Measurements from ENCODE around the gene NES.

Gene NES

DNA sequence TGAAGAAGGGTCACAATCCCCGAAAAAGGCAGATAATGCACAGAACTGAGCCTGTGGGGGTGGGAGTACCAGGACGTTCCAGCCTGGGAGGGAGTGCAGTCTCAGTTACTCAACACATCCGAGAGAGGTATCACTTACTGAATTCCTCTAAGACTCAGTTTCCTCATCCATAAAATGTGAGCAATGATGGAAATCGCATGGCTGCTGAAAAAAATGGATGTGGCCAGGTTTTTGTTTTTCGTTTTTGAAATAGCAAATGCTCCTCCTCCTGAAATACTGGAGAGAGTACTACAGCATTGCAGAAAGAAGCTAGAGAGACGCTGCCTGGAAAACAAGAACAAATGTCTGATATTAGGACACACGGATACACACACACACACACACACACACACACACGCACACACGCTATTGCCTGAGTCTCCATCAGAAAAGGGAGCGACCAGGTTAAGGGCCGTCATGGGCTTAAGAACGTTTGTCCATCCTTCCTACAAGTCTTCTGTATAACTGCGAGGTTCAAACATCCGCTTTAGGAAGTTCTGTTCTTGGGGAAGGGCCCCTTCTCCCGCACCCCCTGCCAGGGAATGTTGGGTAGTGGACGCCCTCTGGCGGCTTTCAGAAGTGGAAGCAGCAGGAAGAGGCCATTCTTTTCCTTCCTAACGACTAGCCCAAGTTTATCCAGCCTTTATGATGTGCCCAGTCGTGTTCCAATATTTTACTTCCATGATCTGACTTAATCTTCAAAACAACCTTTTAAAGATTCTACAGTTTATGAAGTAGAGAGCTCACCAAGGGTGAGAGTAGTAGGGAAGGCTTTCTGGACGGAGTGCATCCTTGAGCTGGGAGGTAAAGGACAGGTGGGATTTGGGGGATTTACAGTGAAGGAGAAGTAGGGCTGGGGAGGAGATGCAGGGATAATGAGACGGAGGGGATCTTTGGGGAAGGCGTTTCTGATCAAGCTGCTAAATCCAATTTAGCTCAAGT, 699 bp upstream of the NES start (continued):
- TF ChIP-seq, protein P1, sequence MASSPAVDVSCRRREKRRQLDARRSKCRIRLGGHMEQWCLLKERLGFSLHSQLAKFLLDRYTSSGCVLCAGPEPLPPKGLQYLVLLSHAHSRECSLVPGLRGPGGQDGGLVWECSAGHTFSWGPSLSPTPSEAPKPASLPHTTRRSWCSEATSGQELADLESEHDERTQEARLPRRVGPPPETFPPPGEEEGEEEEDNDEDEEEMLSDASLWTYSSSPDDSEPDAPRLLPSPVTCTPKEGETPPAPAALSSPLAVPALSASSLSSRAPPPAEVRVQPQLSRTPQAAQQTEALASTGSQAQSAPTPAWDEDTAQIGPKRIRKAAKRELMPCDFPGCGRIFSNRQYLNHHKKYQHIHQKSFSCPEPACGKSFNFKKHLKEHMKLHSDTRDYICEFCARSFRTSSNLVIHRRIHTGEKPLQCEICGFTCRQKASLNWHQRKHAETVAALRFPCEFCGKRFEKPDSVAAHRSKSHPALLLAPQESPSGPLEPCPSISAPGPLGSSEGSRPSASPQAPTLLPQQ (tag by site-specific recombination; IDR thresholded peaks at IDR 0.05) = no peak
- no peak for TF ChIP-seq TCF7L2 (IDR thresholded peaks at IDR 0.05; ENCODE audit: borderline replicate concordance, low read depth, low read length)
- TF ChIP-seq ZNF184 (tag by site-specific recombination; IDR thresholded peaks at IDR 0.05) = 0 out of 2 replicates have a peak, but pooled peaks have one; percentile 23
- TF ChIP-seq ZNF24 (tag by site-specific recombination; IDR thresholded peaks at IDR 0.05) = 0 out of 2 replicates have a peak, but pooled peaks have one; percentile 18
- no peak for TF ChIP-seq HOXD13 (CRISPR knock-in tag; IDR thresholded peaks at IDR 0.05; ENCODE audit: borderline replicate concordance)
- TF ChIP-seq, protein P2, sequence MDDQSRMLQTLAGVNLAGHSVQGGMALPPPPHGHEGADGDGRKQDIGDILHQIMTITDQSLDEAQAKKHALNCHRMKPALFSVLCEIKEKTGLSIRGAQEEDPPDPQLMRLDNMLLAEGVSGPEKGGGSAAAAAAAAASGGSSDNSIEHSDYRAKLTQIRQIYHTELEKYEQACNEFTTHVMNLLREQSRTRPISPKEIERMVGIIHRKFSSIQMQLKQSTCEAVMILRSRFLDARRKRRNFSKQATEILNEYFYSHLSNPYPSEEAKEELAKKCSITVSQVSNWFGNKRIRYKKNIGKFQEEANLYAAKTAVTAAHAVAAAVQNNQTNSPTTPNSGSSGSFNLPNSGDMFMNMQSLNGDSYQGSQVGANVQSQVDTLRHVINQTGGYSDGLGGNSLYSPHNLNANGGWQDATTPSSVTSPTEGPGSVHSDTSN (CRISPR knock-in tag; IDR thresholded peaks at IDR 0.05) = no peak
- TF ChIP-seq ZNF48 (tag by site-specific recombination; IDR thresholded peaks at IDR 0.05) = no peak
- TF ChIP-seq ZNF549 (tag by site-specific recombination; IDR thresholded peaks at IDR 0.05) = no peak
- TF ChIP-seq ZNF658 (tag by site-specific recombination; IDR thresholded peaks at IDR 0.05) = no peak
- TF ChIP-seq ZNF610 (tag by site-specific recombination; IDR thresholded peaks at IDR 0.05; ENCODE audit: borderline replicate concordance) = no peak
- TF ChIP-seq, protein P3, sequence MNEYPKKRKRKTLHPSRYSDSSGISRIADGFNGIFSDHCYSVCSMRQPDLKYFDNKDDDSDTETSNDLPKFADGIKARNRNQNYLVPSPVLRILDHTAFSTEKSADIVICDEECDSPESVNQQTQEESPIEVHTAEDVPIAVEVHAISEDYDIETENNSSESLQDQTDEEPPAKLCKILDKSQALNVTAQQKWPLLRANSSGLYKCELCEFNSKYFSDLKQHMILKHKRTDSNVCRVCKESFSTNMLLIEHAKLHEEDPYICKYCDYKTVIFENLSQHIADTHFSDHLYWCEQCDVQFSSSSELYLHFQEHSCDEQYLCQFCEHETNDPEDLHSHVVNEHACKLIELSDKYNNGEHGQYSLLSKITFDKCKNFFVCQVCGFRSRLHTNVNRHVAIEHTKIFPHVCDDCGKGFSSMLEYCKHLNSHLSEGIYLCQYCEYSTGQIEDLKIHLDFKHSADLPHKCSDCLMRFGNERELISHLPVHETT (tag by site-specific recombination; IDR thresholded peaks at IDR 0.05) = no peak
- TF ChIP-seq ZNF10 (tag by site-specific recombination; IDR thresholded peaks at IDR 0.05) = no peak
- TF ChIP-seq ZFHX2 (tag by site-specific recombination; conservative IDR thresholded peaks at IDR 0.05) = no peak
- no peak for TF ChIP-seq ZNF510 (tag by site-specific recombination; IDR thresholded peaks at IDR 0.05; ENCODE audit: insufficient replicate concordance)
- TF ChIP-seq ZSCAN16 (tag by site-specific recombination; IDR thresholded peaks at IDR 0.05) = no peak
- TF ChIP-seq, protein P4, sequence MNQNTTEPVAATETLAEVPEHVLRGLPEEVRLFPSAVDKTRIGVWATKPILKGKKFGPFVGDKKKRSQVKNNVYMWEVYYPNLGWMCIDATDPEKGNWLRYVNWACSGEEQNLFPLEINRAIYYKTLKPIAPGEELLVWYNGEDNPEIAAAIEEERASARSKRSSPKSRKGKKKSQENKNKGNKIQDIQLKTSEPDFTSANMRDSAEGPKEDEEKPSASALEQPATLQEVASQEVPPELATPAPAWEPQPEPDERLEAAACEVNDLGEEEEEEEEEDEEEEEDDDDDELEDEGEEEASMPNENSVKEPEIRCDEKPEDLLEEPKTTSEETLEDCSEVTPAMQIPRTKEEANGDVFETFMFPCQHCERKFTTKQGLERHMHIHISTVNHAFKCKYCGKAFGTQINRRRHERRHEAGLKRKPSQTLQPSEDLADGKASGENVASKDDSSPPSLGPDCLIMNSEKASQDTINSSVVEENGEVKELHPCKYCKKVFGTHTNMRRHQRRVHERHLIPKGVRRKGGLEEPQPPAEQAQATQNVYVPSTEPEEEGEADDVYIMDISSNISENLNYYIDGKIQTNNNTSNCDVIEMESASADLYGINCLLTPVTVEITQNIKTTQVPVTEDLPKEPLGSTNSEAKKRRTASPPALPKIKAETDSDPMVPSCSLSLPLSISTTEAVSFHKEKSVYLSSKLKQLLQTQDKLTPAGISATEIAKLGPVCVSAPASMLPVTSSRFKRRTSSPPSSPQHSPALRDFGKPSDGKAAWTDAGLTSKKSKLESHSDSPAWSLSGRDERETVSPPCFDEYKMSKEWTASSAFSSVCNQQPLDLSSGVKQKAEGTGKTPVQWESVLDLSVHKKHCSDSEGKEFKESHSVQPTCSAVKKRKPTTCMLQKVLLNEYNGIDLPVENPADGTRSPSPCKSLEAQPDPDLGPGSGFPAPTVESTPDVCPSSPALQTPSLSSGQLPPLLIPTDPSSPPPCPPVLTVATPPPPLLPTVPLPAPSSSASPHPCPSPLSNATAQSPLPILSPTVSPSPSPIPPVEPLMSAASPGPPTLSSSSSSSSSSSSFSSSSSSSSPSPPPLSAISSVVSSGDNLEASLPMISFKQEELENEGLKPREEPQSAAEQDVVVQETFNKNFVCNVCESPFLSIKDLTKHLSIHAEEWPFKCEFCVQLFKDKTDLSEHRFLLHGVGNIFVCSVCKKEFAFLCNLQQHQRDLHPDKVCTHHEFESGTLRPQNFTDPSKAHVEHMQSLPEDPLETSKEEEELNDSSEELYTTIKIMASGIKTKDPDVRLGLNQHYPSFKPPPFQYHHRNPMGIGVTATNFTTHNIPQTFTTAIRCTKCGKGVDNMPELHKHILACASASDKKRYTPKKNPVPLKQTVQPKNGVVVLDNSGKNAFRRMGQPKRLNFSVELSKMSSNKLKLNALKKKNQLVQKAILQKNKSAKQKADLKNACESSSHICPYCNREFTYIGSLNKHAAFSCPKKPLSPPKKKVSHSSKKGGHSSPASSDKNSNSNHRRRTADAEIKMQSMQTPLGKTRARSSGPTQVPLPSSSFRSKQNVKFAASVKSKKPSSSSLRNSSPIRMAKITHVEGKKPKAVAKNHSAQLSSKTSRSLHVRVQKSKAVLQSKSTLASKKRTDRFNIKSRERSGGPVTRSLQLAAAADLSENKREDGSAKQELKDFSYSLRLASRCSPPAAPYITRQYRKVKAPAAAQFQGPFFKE (tag by site-specific recombination; IDR thresholded peaks at IDR 0.05; ENCODE audit: borderline replicate concordance) = no peak
- no peak for TF ChIP-seq FEZF1 (tag by site-specific recombination; IDR thresholded peaks at IDR 0.05)
- no peak for TF ChIP-seq ZNF747 (tag by site-specific recombination; IDR thresholded peaks at IDR 0.05)
- no peak; the same call in 1 of the 2 replicates for TF ChIP-seq ZSCAN30 (tag by site-specific recombination; IDR thresholded peaks at IDR 0.05)
- no peak; the same call in 1 of the 2 replicates for TF ChIP-seq ZXDB (tag by site-specific recombination; IDR thresholded peaks at IDR 0.05)
- no peak for TF ChIP-seq ZBTB20 (tag by site-specific recombination; IDR thresholded peaks at IDR 0.05)
- TF ChIP-seq, protein P5, sequence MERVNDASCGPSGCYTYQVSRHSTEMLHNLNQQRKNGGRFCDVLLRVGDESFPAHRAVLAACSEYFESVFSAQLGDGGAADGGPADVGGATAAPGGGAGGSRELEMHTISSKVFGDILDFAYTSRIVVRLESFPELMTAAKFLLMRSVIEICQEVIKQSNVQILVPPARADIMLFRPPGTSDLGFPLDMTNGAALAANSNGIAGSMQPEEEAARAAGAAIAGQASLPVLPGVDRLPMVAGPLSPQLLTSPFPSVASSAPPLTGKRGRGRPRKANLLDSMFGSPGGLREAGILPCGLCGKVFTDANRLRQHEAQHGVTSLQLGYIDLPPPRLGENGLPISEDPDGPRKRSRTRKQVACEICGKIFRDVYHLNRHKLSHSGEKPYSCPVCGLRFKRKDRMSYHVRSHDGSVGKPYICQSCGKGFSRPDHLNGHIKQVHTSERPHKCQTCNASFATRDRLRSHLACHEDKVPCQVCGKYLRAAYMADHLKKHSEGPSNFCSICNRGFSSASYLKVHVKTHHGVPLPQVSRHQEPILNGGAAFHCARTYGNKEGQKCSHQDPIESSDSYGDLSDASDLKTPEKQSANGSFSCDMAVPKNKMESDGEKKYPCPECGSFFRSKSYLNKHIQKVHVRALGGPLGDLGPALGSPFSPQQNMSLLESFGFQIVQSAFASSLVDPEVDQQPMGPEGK (tag by site-specific recombination; IDR thresholded peaks at IDR 0.05) = peak; percentile 93
- no peak for TF ChIP-seq ZNF768 (tag by site-specific recombination; IDR thresholded peaks at IDR 0.05)
- TF ChIP-seq, protein P6, sequence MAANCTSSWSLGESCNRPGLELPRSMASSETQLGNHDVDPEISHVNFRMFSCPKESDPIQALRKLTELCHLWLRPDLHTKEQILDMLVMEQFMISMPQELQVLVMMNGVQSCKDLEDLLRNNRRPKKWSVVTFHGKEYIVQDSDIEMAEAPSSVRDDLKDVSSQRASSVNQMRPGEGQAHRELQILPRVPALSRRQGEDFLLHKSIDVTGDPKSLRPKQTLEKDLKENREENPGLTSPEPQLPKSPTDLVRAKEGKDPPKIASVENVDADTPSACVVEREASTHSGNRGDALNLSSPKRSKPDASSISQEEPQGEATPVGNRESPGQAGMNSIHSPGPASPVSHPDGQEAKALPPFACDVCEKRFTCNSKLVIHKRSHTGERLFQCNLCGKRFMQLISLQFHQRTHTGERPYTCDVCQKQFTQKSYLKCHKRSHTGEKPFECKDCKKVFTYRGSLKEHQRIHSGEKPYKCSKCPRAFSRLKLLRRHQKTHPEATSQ (tag by site-specific recombination; IDR thresholded peaks at IDR 0.05) = peak; percentile 56; the same call in 1 of the 2 replicates
- no peak; the same call in 1 of the 2 replicates for TF ChIP-seq EGR2 (tag by site-specific recombination; IDR thresholded peaks at IDR 0.05; ENCODE audit: low read depth)

Measured in HEK293 (cell line).